CD4-positive, alpha-beta T cell treated with Interleukin-1 beta for 1 hour (primary cell): ENCODE data around the gene VRK2.

ENCODE experiments used
- DNase-seq, 2 donors: peaks; one replicate each; pipeline ENCODE4 v3.0.0-alpha.2; 2020 to 2022

The VRK2 gene

GRCh38 chr2:58046585-58047372 lies at the start of gene VRK2:
TSS of gene VRK2 (plus strand) at chr2:58046806. CDS start at chr2:58048832, 2,026 bp downstream.
- peak; percentile 86 for DNase-seq

- DNase-seq = no peak
Observed at GRCh38 chr2:58006256-58006951, 40.2 kb upstream of the VRK2 start.

GRCh38 chr2:58006952-58007284 lies 39.7 kb upstream of the VRK2 start:
- no peak for DNase-seq

- DNase-seq = no peak
Observed at GRCh38 chr2:58010599-58010998, 36.0 kb upstream of the VRK2 start.

- DNase-seq = no peak
Observed at GRCh38 chr2:58019229-58019628, 27.4 kb upstream of the VRK2 start.

- no peak for DNase-seq
Observed at GRCh38 chr2:58025150-58025933, 21.3 kb upstream of the VRK2 start.

- DNase-seq = no peak
Observed at GRCh38 chr2:58027029-58027428, 19.6 kb upstream of the VRK2 start.

GRCh38 chr2:58030771-58031170 lies 15.8 kb upstream of the VRK2 start:
- DNase-seq = no peak

GRCh38 chr2:58032016-58032763 lies 14.4 kb upstream of the VRK2 start:
- DNase-seq = peak in 1 of 2 donors; percentile 33

GRCh38 chr2:58032764-58033080 lies 13.9 kb upstream of the VRK2 start:
- DNase-seq = no peak

- no peak for DNase-seq
Observed at GRCh38 chr2:58033530-58033929, 13.1 kb upstream of the VRK2 start.

- DNase-seq = no peak
Observed at GRCh38 chr2:58035352-58035751, 11.3 kb upstream of the VRK2 start.

GRCh38 chr2:58039170-58039611 lies 7.4 kb upstream of the VRK2 start:
- no peak for DNase-seq

- DNase-seq = no peak
Observed at GRCh38 chr2:58042486-58042970, 4.1 kb upstream of the VRK2 start.

- DNase-seq = no peak
Observed at GRCh38 chr2:58044145-58044544, 2.5 kb upstream of the VRK2 start.

- no peak for DNase-seq
Observed at GRCh38 chr2:58045580-58046334, 849 bp upstream of the VRK2 start.

- no peak for DNase-seq
Observed at GRCh38 chr2:58046335-58046584, 346 bp upstream of the VRK2 start.

- DNase-seq = no peak
Observed at GRCh38 chr2:58047373-58047935, 848 bp downstream of the VRK2 start.

GRCh38 chr2:58047961-58048360 lies 1.4 kb downstream of the VRK2 start:
- DNase-seq = no peak

- no peak for DNase-seq
Observed at GRCh38 chr2:58051445-58051844, 4.8 kb downstream of the VRK2 start.

- DNase-seq = no peak
Observed at GRCh38 chr2:58052978-58053377, 6.4 kb downstream of the VRK2 start.

GRCh38 chr2:58054264-58054663 lies 7.7 kb downstream of the VRK2 start:
- DNase-seq = no peak
